Posterior cingulate gyrus (tissue), 11 donors: ENCODE data around the gene SLC25A41.
A peak's percentile ranks its signal among the peaks of the same experiment; 100 is the strongest.
"Not testable (repeated sequence)": the region's sequence is repeated elsewhere in the genome, so short reads cannot be mapped to it uniquely, and the experiment has no call there.

Source experiments
- DNase-seq, 10 donors: peaks; one replicate each; pipeline versions ENCODE4 v3.0.0 to v3.0.0-alpha.2; 2020 to 2021; ENCODE audit warnings: mixed read lengths in 3 of 10
- intact Hi-C: fragments of 100-400 bp; cut with DNase I; formaldehyde crosslinking; loops from one replicate; pipeline ENCODE4 v1.15.1; 2023

SLC25A41 gene

GRCh38 chr19:6429419-6430221 is 3.9 kb downstream of the SLC25A41 start:
- intact Hi-C loops: no loop called here
- DNase-seq: peak in 1 of 10 donors; percentile 40

GRCh38 chr19:6428692-6429418 is 4.7 kb downstream of the SLC25A41 start:
- peak in 1 of 10 donors; percentile 10 for DNase-seq

GRCh38 chr19:6427131-6427530 is 6.4 kb downstream of the SLC25A41 start:
- DNase-seq: peak in 1 of 10 donors; percentile 61
- intact Hi-C loops: no loop called here

More at GRCh38 chr19:6428692-6429418, 4.7 kb downstream of the SLC25A41 start:
- intact Hi-C loops: not testable (repeated sequence)

- DNase-seq: peak in 1 of 10 donors; percentile 58
- intact Hi-C loops: loop anchor here (2.0 kb wide), 1 partner anchor 33 kb away; the partner anchor contains the start of gene GTF2F1
Measured at GRCh38 chr19:6425732-6426620, 7.6 kb downstream of the SLC25A41 start.

- intact Hi-C loops: loop anchor here (2.0 kb wide), 1 partner anchor 32 kb away; the partner anchor contains the start of gene GTF2F1
- peak; percentile 90 to 100 (median 99) for DNase-seq
Measured at GRCh38 chr19:6424939-6425731, 8.4 kb downstream of the SLC25A41 start.

- peak in 3 of 10 donors; percentile 77 to 99 (median 98) for DNase-seq
- intact Hi-C loops: loop anchor here (2.0 kb wide), 1 partner anchor 32 kb away; the partner anchor contains the start of gene GTF2F1
Measured at GRCh38 chr19:6424195-6424938, 9.2 kb downstream of the SLC25A41 start, which contains the start of gene KHSRP. TSS of gene KHSRP (minus strand) at chr19:6424811. CDS start at chr19:6424701, 110 bp downstream.

- intact Hi-C loops: loop anchor here (2.0 kb wide), 1 partner anchor 31 kb away; the partner anchor contains the start of gene GTF2F1
- DNase-seq: no peak
Measured at GRCh38 chr19:6423499-6424194, 9.9 kb downstream of the SLC25A41 start.

- intact Hi-C loops: no loop called here
- peak in 2 of 10 donors; percentile 56 to 79 for DNase-seq
Measured at GRCh38 chr19:6421075-6422014, 12.2 kb downstream of the SLC25A41 start.

GRCh38 chr19:6418562-6418932 is 15.0 kb downstream of the SLC25A41 start:
- DNase-seq: no peak
- intact Hi-C loops: loop anchor here (10.0 kb wide), 1 partner anchor 76 kb away; no protein-coding TSS in a partner anchor

- peak in 9 of 10 donors; percentile 33 to 95 (median 61) for DNase-seq
- intact Hi-C loops: loop anchor here (10.0 kb wide), 1 partner anchor 77 kb away; no protein-coding TSS in a partner anchor
Measured at GRCh38 chr19:6417713-6418561, 15.6 kb downstream of the SLC25A41 start.

- intact Hi-C loops: loop anchor here (10.0 kb wide), 1 partner anchor 78 kb away; no protein-coding TSS in a partner anchor
- peak in 3 of 10 donors; percentile 44 to 92 (median 85) for DNase-seq
Measured at GRCh38 chr19:6416658-6417405, 16.7 kb downstream of the SLC25A41 start.

- DNase-seq: peak in 1 of 10 donors; percentile 68
Measured at GRCh38 chr19:6415591-6416190, 17.9 kb downstream of the SLC25A41 start.

GRCh38 chr19:6414793-6415590 is 18.6 kb downstream of the SLC25A41 start:
- intact Hi-C loops: loop anchor here (10.0 kb wide), 1 partner anchor 80 kb away; no protein-coding TSS in a partner anchor
- DNase-seq: peak in 1 of 10 donors; percentile 67

More at GRCh38 chr19:6415591-6416190, 17.9 kb downstream of the SLC25A41 start:
- intact Hi-C loops: loop anchor here (10.0 kb wide), 1 partner anchor 79 kb away; no protein-coding TSS in a partner anchor
